ENCODE results near the gene CYP4Z1.
"Not testable (repeated sequence)": the region's sequence is repeated elsewhere in the genome, so short reads cannot be mapped to it uniquely, and the experiment has no call there.

Gene CYP4Z1

DNA sequence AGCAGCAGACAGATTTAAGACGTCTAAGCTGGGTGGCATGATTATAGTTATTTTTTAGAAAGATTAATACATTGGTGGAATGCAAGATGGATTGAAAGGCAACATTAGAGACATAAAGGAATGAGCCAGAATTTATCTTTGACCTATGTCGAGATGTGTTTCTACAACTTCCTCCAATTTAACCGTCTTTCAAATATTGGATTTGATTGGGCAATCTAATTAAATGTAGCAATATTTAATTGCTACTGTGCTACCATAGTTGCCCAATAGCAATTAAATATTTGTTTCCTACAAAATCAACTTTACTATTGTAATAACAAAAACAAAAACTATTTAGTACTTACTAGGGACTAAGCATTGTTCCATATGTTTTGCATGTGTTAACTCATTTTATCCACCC lies 39.8 kb downstream of the CYP4Z1 start:
- no peak for DNase-seq (ENCODE audit: low spot score)
- in situ Hi-C loops (cut with MboI; ENCODE audit: low pct_unique_long_range_greater_than_20kb, low sequenced_read_pairs, unreplicated experiment): no loop called here
- TF ChIP-seq, protein P1, sequence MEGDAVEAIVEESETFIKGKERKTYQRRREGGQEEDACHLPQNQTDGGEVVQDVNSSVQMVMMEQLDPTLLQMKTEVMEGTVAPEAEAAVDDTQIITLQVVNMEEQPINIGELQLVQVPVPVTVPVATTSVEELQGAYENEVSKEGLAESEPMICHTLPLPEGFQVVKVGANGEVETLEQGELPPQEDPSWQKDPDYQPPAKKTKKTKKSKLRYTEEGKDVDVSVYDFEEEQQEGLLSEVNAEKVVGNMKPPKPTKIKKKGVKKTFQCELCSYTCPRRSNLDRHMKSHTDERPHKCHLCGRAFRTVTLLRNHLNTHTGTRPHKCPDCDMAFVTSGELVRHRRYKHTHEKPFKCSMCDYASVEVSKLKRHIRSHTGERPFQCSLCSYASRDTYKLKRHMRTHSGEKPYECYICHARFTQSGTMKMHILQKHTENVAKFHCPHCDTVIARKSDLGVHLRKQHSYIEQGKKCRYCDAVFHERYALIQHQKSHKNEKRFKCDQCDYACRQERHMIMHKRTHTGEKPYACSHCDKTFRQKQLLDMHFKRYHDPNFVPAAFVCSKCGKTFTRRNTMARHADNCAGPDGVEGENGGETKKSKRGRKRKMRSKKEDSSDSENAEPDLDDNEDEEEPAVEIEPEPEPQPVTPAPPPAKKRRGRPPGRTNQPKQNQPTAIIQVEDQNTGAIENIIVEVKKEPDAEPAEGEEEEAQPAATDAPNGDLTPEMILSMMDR (IDR thresholded peaks at IDR 0.05; ENCODE audit: extremely low read depth, insufficient read depth, missing control alignments): no peak

DNA sequence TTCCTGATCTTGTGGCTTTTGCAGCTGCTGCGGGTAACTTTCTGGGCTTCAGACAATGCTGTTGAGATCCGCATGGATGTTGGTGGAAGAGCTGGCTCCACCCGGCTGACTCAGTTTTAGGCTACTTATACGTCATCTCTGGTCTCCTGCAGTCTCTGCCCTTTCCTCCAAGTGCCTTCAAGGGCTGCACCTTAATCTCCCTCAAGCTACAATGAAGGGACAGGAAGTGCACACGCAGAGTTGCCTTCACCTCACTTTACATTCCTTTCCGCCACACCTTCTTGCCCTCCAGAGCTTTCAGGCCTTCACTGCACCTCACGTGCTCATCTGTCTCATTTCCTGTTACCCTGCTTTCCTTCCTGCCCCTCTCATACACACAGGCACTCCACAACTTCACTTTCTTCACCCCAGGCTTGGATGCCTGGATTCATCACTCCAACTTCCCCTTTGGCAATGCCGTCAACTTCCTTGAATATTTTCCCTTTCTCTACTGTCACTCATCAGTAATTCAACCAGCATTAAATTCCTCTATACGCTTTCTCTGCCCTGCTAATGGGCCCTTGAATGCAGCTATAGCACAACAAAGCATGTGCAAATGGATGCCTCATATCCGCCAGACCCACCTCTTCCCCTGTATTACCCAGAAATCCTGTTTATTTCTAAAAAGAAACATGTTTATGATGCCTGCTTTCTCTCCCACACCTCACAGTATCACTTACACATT lies 41.0 kb downstream of the CYP4Z1 start:
- in situ Hi-C loops (cut with MboI; ENCODE audit: low pct_unique_long_range_greater_than_20kb, low sequenced_read_pairs, unreplicated experiment); DNase-seq (ENCODE audit: low spot score): not testable (repeated sequence)

DNA sequence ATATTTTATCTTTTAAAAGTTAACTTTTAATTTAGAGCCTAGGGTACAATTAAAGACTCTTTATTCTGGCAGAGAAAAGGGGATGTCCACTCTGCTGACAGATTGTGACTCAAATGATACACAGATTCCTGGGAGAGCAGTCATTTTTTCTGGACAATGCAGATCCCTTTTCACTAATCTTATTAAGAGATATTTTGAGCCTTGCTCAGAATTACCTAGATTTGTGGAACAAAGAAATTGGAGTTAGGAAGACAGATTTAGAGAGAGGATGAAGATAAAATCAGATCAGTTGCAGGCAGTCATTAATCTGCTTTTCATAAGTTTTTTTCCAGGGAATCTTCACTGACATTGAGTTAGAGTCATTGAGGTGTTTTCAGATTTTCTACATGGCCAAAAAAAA lies 42.5 kb downstream of the CYP4Z1 start:
- in situ Hi-C loops (cut with MboI; ENCODE audit: low pct_unique_long_range_greater_than_20kb, low sequenced_read_pairs, unreplicated experiment); DNase-seq (ENCODE audit: low spot score): not testable (repeated sequence)

DNA sequence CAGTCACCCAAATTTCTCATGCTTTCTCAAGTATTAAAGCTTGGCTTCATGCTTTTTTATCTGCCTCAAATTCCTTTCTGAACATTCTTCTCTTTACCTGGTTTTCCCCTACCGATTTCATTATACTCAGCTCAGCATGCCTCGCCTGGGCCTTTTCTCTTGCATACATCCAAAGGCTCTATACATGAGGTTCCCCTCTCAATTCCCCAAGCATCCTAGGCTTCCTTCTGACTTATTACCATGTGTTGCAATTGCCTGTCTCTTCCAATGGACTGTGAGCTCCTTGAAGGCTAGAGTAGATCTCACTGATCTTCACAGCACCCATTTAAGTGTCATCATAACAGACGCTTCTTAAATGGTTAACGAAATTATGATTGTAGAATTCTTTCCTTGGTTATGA lies 46.1 kb downstream of the CYP4Z1 start:
- no peak for DNase-seq (ENCODE audit: low spot score)
- TF ChIP-seq, protein P1 (IDR thresholded peaks at IDR 0.05; ENCODE audit: extremely low read depth, insufficient read depth, missing control alignments): no peak
- in situ Hi-C loops (cut with MboI; ENCODE audit: low pct_unique_long_range_greater_than_20kb, low sequenced_read_pairs, unreplicated experiment): no loop called here

DNA sequence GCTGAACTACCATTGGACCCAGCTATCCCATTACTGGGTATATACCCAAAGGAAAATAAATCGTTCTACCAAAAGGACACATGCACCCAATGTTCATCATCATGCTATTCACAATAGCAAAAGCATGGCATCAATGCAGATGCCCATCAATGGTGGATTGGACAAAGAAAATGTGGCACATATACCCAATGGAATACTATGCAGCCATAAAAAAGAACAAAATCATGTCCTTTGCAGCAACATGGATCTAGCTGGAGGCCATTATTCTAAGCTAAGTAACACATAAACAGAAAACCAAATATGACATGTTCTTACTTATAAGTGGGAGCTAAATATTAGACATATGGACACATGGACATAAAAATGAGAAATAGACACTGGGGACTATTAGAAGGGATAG lies 54.0 kb downstream of the CYP4Z1 start:
- in situ Hi-C loops (cut with MboI; ENCODE audit: low pct_unique_long_range_greater_than_20kb, low sequenced_read_pairs, unreplicated experiment); DNase-seq (ENCODE audit: low spot score): not testable (repeated sequence)

GRCh38 chr1:47124834-47125233 lies 57.8 kb downstream of the CYP4Z1 start:
- DNase-seq (ENCODE audit: low spot score); in situ Hi-C loops (cut with MboI; ENCODE audit: low pct_unique_long_range_greater_than_20kb, low sequenced_read_pairs, unreplicated experiment): not testable (repeated sequence)

DNA sequence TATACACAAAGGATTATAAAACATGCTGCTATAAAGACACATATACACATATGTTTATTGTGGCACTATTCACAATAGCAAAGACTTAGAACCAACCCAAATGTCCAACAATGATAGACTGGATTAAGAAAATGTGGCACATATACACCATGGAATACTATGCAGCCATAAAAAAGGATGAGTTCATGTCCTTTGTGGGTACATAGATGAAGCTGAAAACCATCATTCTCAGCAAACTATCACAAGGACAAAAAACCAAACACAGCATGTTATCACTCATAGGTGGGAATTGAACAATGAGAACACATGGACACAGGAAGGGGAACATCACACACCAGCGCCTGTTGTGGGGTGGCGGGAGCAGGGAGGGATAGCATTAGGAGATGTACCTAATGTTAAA lies 60.0 kb downstream of the CYP4Z1 start:
- in situ Hi-C loops (cut with MboI; ENCODE audit: low pct_unique_long_range_greater_than_20kb, low sequenced_read_pairs, unreplicated experiment): not testable (repeated sequence)

DNA sequence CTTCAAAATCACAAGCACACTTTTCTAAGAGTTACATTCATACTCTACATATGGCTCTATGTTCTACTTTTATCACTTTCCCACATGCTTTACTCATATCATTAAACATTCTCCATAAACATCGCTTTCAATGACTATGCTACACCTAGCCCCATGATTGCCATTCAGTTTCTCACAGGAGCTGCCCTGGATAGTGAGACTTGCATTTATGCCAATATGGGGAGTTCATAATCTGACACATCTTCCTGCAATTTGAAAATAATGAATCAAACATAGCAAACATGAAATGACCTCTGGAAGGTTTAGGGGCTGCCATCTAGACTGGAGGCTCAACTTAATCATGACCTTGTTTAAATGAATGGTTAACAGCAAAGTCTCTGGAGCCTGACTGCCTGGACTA lies 61.2 kb downstream of the CYP4Z1 start:
- no peak for DNase-seq (ENCODE audit: low spot score)
- in situ Hi-C loops (cut with MboI; ENCODE audit: low pct_unique_long_range_greater_than_20kb, low sequenced_read_pairs, unreplicated experiment): no loop called here
- TF ChIP-seq, protein P1 (IDR thresholded peaks at IDR 0.05; ENCODE audit: extremely low read depth, insufficient read depth, missing control alignments): no peak

More for the DNA sequence above, 60.0 kb downstream of the CYP4Z1 start:
- not testable (repeated sequence) for DNase-seq (ENCODE audit: low spot score)

GRCh38 chr1:47128854-47129253 lies 61.8 kb downstream of the CYP4Z1 start:
- in situ Hi-C loops (cut with MboI; ENCODE audit: low pct_unique_long_range_greater_than_20kb, low sequenced_read_pairs, unreplicated experiment); DNase-seq (ENCODE audit: low spot score): not testable (repeated sequence)

DNA sequence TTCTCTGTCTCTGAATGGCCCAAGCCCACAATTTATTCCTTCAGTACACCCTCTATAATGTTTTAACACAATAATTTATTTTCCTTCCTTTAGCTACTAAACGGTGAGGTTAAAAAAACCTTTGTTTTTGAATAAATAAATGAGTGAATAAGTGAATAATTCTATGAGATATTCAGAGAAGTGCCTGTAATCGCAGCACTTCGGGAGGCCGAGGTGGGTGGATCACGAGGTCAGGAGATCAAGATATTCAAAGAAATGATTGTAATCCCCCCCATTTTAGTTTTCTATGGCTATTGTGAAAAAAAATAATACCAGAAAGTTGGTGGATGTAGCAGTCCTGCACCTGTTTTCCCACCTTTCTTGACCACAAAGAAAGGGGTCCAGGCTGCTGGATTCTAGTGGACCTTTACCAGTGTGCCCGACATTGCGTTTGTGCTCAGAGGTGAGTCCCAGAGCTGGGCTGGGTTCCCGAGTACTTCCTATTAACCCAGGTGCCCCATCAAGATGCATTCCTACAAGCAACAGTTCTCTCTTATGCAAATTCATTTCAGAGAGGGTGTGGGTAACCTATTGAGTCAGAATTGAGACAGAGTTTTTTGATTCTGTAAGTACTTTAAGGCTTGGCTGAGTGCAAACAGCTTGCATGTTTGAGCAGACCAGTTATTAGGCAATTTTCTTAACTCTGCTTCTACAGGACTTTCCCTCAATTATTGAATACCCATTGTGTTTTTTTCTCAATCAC lies 62.6 kb downstream of the CYP4Z1 start:
- DNase-seq (ENCODE audit: low spot score); in situ Hi-C loops (cut with MboI; ENCODE audit: low pct_unique_long_range_greater_than_20kb, low sequenced_read_pairs, unreplicated experiment): not testable (repeated sequence)

DNA sequence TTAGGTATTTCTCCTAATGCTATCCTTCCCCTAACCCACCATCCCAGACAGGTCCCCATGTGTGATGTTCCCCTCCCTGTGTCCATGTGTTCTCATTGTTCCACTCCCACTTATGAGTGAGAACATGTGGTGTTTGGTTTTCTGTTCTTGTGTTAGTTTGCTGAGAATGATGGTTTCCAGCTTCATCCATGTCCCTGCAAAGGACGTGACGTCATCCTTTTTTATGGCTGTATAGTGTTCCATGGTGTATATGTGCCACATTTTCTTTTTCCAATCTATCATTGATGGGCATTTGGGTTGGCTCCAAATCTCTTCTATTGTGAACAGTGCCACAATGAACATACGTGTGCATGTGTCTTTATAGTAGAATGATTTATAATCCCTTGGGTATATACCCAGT lies 65.6 kb downstream of the CYP4Z1 start:
- DNase-seq (ENCODE audit: low spot score); in situ Hi-C loops (cut with MboI; ENCODE audit: low pct_unique_long_range_greater_than_20kb, low sequenced_read_pairs, unreplicated experiment): not testable (repeated sequence)

All from GM13977 (cell line).